ENCODE results near the gene HEMK1. TPM values are rescaled to one million over a fixed set of nuclear protein-coding genes. Genes with fewer than 3 reads are reported as not detected.

Gene HEMK1
- total RNA-seq, 4 donors from 2014 or later: 4.6 to 10.6 (median 6.3) TPM

DNA sequence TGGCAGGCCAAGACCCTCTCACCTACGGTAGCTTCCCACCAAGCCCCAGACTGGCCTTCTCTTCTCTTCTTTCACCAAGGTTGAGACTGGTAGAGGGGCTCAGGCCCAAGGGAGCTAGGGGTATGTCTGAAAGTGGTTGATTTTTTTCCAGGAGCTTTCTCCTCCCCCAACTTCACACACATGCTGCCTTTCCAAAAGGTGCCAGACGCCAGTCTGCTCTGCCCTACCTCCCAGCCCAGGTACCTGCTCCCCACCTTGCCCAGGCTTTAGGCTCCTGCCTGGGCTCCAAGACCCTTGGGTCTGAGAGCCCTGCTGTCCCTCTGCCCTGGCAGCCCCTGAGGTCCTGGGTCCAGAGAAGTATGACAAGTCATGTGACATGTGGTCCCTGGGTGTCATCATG, 76.1 kb downstream of the HEMK1 start:
- H3K27ac ChIP-seq (replicated peaks in 1 of 4): no peak overlapping the region
- peaks cover 28 to 86% (median 69%) of the 10 kb centered on the region in 4 donors for H3K36me3 ChIP-seq
- no peaks in the 10 kb centered on the region for H3K27me3 ChIP-seq
- WGBS: 92% methylated on average over 2 of the region's 2 CpGs
- no peak overlapping the region for H3K4me3 ChIP-seq
- no peaks in the 10 kb centered on the region for H3K9me3 ChIP-seq
- no peak for DNase-seq (ENCODE audit: extremely low spot score)
- peaks cover 16 to 49% (median 28%) of the 10 kb centered on the region in 4 donors for H3K4me1 ChIP-seq
- TF ChIP-seq POLR2AphosphoS5 (IDR thresholded peaks at IDR 0.05) (no peak), POLR2A (IDR thresholded peaks at IDR 0.05; ENCODE audit: low read depth) (no peak), EP300 (IDR thresholded peaks at IDR 0.05) (no peak)
- TF ChIP-seq, protein P1, sequence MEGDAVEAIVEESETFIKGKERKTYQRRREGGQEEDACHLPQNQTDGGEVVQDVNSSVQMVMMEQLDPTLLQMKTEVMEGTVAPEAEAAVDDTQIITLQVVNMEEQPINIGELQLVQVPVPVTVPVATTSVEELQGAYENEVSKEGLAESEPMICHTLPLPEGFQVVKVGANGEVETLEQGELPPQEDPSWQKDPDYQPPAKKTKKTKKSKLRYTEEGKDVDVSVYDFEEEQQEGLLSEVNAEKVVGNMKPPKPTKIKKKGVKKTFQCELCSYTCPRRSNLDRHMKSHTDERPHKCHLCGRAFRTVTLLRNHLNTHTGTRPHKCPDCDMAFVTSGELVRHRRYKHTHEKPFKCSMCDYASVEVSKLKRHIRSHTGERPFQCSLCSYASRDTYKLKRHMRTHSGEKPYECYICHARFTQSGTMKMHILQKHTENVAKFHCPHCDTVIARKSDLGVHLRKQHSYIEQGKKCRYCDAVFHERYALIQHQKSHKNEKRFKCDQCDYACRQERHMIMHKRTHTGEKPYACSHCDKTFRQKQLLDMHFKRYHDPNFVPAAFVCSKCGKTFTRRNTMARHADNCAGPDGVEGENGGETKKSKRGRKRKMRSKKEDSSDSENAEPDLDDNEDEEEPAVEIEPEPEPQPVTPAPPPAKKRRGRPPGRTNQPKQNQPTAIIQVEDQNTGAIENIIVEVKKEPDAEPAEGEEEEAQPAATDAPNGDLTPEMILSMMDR (IDR thresholded peaks at IDR 0.05): no peak
- intact Hi-C loops (cut with DNase I): no loop called here

Other genes starting within 250 kb of the HEMK1 start
- 100 to 1,000 TPM in 2 of 4 donors, 10 to 100 TPM in 2; 37.4 to 114 (median 97.2) TPM for gene HYAL2, start 246.8 kb upstream of the HEMK1 start, total RNA-seq
- 10 to 100 TPM; 18.7 to 40.6 (median 37.5) TPM for gene TUSC2, start 241.3 kb upstream of the HEMK1 start, total RNA-seq
- gene RASSF1, start 228.7 kb upstream of the HEMK1 start, total RNA-seq: 10 to 100 TPM; 28.7 to 44.2 (median 33.2) TPM
- gene ZMYND10, start 223.8 kb upstream of the HEMK1 start, total RNA-seq: under 1 TPM in 3 of 4 donors, not detected in 1; 0.50 to 0.57 (median 0.52) TPM
- gene NPRL2, start 218.7 kb upstream of the HEMK1 start, total RNA-seq: 10 to 100 TPM; 10.4 to 16.7 (median 14.2) TPM
- 10 to 100 TPM in 1 of 4 donors, 1 to 10 TPM in 3; 5.4 to 12.4 (median 8.1) TPM for gene CYB561D2, start 218.7 kb upstream of the HEMK1 start, total RNA-seq
- 10 to 100 TPM; 37.0 to 85.6 (median 66.3) TPM for gene TMEM115, start 210.0 kb upstream of the HEMK1 start, total RNA-seq
- 1 to 10 TPM in 2 of 4 donors, under 1 TPM in 2; 0.84 to 2.8 (median 1.1) TPM for gene CACNA2D2, start 65.9 kb upstream of the HEMK1 start, total RNA-seq
- 10 to 100 TPM; 13.6 to 23.8 (median 18.9) TPM for gene C3orf18, start 1.8 kb upstream of the HEMK1 start, total RNA-seq
- 10 to 100 TPM in 1 of 4 donors, 1 to 10 TPM in 3; 1.7 to 26.7 (median 4.4) TPM for gene CISH, start 42.3 kb downstream of the HEMK1 start, total RNA-seq
- 10 to 100 TPM; 20.8 to 31.3 (median 27.2) TPM for gene MAPKAPK3, start 47.6 kb downstream of the HEMK1 start, total RNA-seq
- gene DOCK3, start 105.4 kb downstream of the HEMK1 start, total RNA-seq: 10 to 100 TPM in 1 of 4 donors, 1 to 10 TPM in 3; 5.4 to 10.6 (median 7.2) TPM

Measured in esophagus muscularis mucosa (tissue), 4 donors.